ENCODE results near the gene TKT. TPM values are rescaled to one million over a fixed set of nuclear protein-coding genes. Genes with fewer than 3 reads are reported as not detected.

The TKT gene
- total RNA-seq, 2 experiments from 2014 or later = 315 to 323 TPM

DNA sequence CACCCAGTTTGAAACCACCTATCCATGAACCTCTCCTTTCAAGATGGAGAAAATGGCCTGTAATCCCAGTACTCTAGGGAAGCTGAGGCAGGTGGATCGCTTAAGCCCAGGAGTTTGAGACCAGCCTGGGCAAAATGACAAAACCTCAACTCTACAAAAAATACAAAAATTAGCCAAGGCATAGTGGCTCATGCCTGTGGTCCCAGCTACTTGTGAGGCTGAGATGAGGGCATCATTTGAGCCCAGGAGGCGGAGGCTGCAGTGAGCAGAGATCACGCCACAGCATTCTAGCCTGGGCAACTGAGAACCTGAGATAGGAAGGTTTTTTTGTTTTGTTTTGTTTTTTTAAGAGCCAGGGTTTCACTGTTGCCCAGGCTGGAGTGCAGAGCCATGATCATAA is 5.4 kb downstream of the TKT start:
- H3K36me3 Mint-ChIP-seq (ENCODE audit: low read depth) = peaks cover 26% of the 10 kb centered on the region
- no peaks in the 10 kb centered on the region for H3K9me3 Mint-ChIP-seq (ENCODE audit: insufficient read depth)
- DNase-seq = no peak
- H3K27me3 Mint-ChIP-seq (ENCODE audit: low read depth) = no peaks in the 10 kb centered on the region
- ChIA-PET POLR2A (no interaction called here), CTCF (no interaction called here)
- ATAC-seq = no peak
- peaks cover 69% of the 10 kb centered on the region for H3K4me1 Mint-ChIP-seq (ENCODE audit: low read depth)
- H3K27ac Mint-ChIP-seq = peak overlapping the region; percentile 39
- H3K4me3 Mint-ChIP-seq = no peak overlapping the region

DNA sequence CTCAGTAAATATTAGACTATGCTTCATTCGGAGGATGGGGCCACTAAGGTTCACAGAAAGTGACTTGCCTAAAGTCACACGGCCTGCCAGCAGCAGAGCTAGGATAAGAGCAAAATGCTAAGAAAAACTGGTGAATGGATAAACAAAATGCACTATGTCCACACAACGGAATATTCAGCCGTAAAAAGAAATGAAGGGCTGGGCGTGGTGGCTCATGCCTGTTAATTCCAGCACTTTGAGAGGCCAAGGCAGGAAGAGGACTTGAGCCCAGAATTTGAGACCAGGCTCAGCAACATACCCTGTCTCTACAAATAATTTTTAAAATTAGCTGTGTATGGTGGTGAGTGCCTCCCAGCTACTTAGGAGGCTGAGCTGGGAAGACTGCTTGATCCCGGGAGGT is 7.7 kb downstream of the TKT start:
- Mint-ChIP-seq H3K27me3 (ENCODE audit: low read depth) (no peaks in the 10 kb centered on the region), H3K9me3 (ENCODE audit: insufficient read depth) (no peaks in the 10 kb centered on the region), H3K4me3 (no peak overlapping the region), H3K27ac (peak overlapping the region; percentile 37), H3K36me3 (ENCODE audit: low read depth) (peaks cover 20% of the 10 kb centered on the region), H3K4me1 (ENCODE audit: low read depth) (peaks cover 66% of the 10 kb centered on the region)
- DNase-seq (no peak), ATAC-seq (no peak)
- ChIA-PET CTCF (interaction anchor here (1.3 to 1.9 kb wide), 2 partner anchors 13 to 52 kb away, joined by 5 read pairs; no protein-coding TSS in a partner anchor), POLR2A (interaction anchor here (1.2 kb wide), 1 partner anchor 22 kb away, joined by 3 read pairs; no protein-coding TSS in a partner anchor)

DNA sequence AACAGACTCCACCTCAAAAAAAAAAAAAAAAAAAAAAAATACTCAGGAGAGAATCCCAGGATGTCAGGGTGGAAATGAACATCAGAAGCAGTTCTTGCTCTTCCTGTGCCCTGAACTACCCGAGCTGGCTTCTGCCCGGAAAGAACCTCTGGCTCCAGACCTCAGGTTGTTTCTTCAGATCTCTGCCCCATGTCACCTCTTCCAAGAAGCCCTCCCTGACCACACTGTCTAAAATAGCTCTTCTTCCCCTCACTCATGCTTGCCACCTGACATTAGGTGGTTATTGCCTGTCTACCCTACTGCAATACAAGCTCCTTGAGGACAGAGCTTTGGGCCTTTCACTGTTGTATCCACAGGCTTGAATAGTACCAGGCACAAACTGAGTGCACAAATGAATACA is 8.2 kb downstream of the TKT start:
- Mint-ChIP-seq H3K36me3 (ENCODE audit: low read depth) (peaks cover 18% of the 10 kb centered on the region), H3K27me3 (ENCODE audit: low read depth) (no peaks in the 10 kb centered on the region), H3K4me1 (ENCODE audit: low read depth) (peaks cover 61% of the 10 kb centered on the region), H3K27ac (peak overlapping the region; percentile 53), H3K4me3 (no peak overlapping the region), H3K9me3 (ENCODE audit: insufficient read depth) (no peaks in the 10 kb centered on the region)
- ATAC-seq (peak; percentile 32), DNase-seq (no peak)
- POLR2A ChIA-PET = interaction anchor here (1.2 kb wide), 1 partner anchor 21 kb away, joined by 3 read pairs; no protein-coding TSS in a partner anchor
- CTCF ChIA-PET = interaction anchor here (1.3 to 1.9 kb wide), 2 partner anchors 13 to 51 kb away, joined by 5 read pairs; no protein-coding TSS in a partner anchor

DNA sequence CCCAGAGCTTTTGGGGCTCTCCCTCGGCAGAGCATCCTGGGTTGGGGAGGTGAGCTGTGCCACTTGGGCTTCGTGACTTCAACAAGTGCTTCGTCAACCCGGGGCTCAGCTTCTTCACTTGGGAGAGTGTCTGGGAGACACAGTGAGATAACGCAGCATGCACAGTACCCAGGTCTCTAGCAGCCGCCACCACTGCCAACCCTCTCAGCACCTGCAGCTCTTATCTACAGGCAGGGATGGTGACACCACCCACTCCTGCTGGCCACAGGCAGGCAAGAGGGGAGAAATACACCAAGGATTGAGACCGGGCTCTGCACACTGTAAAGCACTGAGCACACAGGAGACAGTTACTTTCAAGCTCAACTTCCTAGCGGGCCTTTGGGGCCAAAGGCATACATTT is 11.6 kb downstream of the TKT start:
- ATAC-seq (no peak), DNase-seq (no peak)
- Mint-ChIP-seq H3K9me3 (ENCODE audit: insufficient read depth) (no peaks in the 10 kb centered on the region), H3K27ac (peak overlapping the region; percentile 49), H3K27me3 (ENCODE audit: low read depth) (no peaks in the 10 kb centered on the region), H3K4me3 (no peak overlapping the region), H3K4me1 (ENCODE audit: low read depth) (peaks cover 29% of the 10 kb centered on the region), H3K36me3 (ENCODE audit: low read depth) (peaks cover 32% of the 10 kb centered on the region)
- POLR2A ChIA-PET = no interaction called here
- CTCF ChIA-PET = interaction anchor here (1.0 to 1.5 kb wide), 2 partner anchors 10 to 23 kb away, joined by 3 to 5 read pairs; no protein-coding TSS in a partner anchor

DNA sequence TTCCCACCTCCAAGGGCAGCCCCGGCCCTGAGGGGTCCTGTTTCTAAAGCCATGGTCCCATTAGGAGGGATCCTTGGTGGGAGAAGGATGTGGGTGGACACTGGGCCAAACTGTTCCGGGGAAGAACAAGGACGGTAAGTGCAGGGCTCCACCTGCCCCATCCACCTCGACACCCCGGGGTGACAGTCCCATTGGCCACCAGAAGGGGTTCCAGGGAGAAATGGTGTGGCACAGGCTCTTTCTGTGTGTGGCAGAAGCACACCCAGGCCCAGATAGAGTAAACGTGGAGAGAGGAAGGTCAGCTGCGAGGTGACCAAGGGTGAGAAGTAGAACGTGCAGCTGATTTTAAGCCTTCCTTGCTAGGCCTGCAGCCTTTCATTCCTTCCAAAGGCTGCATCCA is 12.0 kb downstream of the TKT start:
- CTCF ChIA-PET = interaction anchor here (1.0 kb wide), 1 partner anchor 22 kb away, joined by 3 read pairs; no protein-coding TSS in a partner anchor
- Mint-ChIP-seq H3K4me1 (ENCODE audit: low read depth) (peaks cover 28% of the 10 kb centered on the region), H3K27me3 (ENCODE audit: low read depth) (no peaks in the 10 kb centered on the region), H3K36me3 (ENCODE audit: low read depth) (peaks cover 35% of the 10 kb centered on the region), H3K9me3 (ENCODE audit: insufficient read depth) (no peaks in the 10 kb centered on the region), H3K27ac (no peak overlapping the region), H3K4me3 (no peak overlapping the region)
- POLR2A ChIA-PET = interaction anchor here (0.6 kb wide), 1 partner anchor 104 kb away, joined by 5 read pairs; no protein-coding TSS in a partner anchor
- no peak for DNase-seq
- ATAC-seq = no peak

DNA sequence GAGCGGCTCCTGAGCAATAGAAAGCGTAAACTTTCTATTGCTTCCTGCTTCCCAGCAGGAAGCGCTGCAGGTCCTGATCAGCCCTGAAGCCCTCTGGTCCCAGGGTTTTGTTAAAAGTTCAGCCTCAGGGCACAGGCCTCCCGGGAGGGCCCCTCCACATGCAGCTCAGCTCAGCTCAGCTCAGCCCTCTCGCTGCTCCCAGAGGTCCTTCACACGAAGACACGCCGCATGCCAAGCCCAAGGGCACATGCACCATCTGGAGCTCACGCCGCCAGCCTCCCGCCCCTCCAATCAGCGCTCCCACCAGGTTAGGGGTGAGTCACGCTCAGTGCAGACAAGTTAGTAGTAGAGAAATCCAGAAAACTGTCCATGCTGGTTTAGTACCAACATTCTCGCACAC is 12.7 kb downstream of the TKT start:
- POLR2A ChIA-PET = interaction anchor here (0.6 to 0.7 kb wide), 2 partner anchors 11 to 105 kb away, joined by 3 to 5 read pairs; no protein-coding TSS in a partner anchor
- Mint-ChIP-seq H3K36me3 (ENCODE audit: low read depth) (peaks cover 41% of the 10 kb centered on the region), H3K27me3 (ENCODE audit: low read depth) (no peaks in the 10 kb centered on the region), H3K27ac (peak overlapping the region; percentile 37), H3K9me3 (ENCODE audit: insufficient read depth) (no peaks in the 10 kb centered on the region), H3K4me1 (ENCODE audit: low read depth) (peaks cover 23% of the 10 kb centered on the region), H3K4me3 (no peak overlapping the region)
- DNase-seq = no peak
- CTCF ChIA-PET = no interaction called here
- no peak for ATAC-seq

DNA sequence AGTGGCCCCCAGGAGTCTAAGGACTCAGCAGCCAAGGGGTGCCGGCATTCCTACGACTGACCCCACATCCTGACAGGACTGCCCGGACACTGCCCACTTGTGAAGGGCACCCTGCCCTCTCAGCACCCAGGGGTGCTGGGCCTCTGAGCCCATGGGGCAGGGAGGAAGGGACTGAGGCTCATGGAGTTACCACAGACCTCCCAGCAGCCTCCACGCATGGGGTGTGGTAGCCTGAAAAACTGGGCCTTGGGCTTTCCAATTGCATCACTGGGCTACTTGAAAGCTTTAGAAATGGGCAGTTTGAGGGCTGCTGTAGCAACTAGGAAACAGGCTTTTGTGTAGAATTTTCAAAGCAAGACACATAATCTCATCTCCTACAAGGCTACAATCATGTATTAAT is 13.2 kb downstream of the TKT start:
- Mint-ChIP-seq H3K9me3 (ENCODE audit: insufficient read depth) (no peaks in the 10 kb centered on the region), H3K27ac (no peak overlapping the region), H3K4me1 (ENCODE audit: low read depth) (peaks cover 19% of the 10 kb centered on the region), H3K4me3 (no peak overlapping the region), H3K27me3 (ENCODE audit: low read depth) (no peaks in the 10 kb centered on the region), H3K36me3 (ENCODE audit: low read depth) (peaks cover 42% of the 10 kb centered on the region)
- DNase-seq (no peak), ATAC-seq (no peak)
- POLR2A ChIA-PET = interaction anchor here (0.7 kb wide), 2 partner anchors 12 to 112 kb away, joined by 3 read pairs; no protein-coding TSS in a partner anchor
- CTCF ChIA-PET = no interaction called here

DNA sequence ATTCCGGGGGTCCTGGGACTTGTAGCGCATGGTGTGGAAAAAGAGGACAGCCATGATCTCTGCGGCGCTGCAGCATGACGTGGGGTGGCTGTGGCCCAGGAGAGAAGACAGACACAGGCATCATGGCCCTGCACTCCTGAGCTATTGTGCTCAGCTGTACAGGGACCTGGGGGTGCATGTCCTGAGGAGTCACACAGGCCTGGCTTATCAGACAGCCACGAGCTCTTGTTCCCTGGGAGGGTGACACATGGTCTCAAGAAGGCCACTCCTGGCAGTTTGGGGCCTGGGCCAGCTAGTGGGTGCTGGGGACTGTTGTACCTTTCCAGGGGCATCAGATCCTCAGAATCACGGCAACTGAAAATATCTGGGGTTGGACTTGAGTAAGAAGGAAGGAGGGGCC is 13.7 kb downstream of the TKT start:
- ChIA-PET POLR2A (interaction anchor here (0.7 to 1.0 kb wide), 2 partner anchors 13 to 111 kb away, joined by 3 read pairs; no protein-coding TSS in a partner anchor), CTCF (no interaction called here)
- Mint-ChIP-seq H3K4me1 (ENCODE audit: low read depth) (peaks cover 21% of the 10 kb centered on the region), H3K9me3 (ENCODE audit: insufficient read depth) (no peaks in the 10 kb centered on the region), H3K36me3 (ENCODE audit: low read depth) (peaks cover 42% of the 10 kb centered on the region), H3K4me3 (no peak overlapping the region), H3K27me3 (ENCODE audit: low read depth) (no peaks in the 10 kb centered on the region), H3K27ac (peak overlapping the region; percentile 5)
- no peak for ATAC-seq
- DNase-seq = no peak

DNA sequence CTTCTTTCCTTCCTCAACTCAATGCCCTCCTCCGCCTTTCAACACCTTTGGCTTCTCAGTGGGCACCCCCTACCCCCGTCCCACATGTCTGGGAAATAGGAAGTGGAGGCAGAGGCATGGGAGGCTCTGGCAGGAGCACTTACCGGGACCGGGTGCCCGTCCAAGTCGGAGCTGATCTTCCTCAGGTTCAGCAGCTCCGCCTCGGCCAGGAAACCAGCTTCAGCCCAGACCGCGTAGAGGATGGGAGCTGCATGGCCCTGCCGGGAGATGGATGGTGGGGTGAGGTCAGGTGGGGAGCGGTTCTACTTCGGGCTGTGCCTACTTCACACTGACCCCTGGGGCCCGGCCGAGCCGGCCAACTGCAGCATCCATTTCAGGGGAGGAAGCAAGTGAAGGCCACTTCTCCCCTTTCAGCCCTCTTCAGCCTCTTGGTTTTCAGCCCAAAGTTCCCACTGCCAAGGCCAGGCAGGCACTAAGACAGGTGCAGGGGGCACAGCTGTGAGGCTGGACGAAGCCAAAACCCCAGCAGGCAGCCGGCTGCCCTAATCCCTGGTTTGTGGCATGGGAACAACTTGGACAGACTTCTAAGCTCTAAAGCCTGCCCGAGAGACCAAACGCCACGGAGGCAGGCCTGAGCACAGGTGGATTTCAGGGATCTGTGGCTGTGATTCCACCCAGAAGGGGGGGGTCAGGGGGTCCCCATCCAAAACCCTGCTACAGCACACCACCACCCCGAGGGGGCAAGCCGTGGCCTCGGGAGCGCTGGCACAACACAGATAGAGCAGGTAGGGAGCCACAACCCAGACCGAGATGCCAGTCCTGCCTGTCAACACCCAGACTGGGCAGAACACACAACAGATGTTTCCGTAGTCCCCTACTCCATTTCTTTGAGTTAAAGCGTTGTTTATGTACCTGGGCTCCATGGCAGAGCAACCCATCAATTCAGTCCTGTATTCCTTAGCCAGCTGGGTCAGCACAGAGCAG is 14.5 kb downstream of the TKT start:
- H3K4me1 Mint-ChIP-seq (ENCODE audit: low read depth) = peaks cover 25% of the 10 kb centered on the region
- POLR2A ChIA-PET = interaction anchor here (0.6 to 1.0 kb wide), 2 partner anchors 14 to 23 kb away, joined by 3 read pairs; no protein-coding TSS in a partner anchor

DNA sequence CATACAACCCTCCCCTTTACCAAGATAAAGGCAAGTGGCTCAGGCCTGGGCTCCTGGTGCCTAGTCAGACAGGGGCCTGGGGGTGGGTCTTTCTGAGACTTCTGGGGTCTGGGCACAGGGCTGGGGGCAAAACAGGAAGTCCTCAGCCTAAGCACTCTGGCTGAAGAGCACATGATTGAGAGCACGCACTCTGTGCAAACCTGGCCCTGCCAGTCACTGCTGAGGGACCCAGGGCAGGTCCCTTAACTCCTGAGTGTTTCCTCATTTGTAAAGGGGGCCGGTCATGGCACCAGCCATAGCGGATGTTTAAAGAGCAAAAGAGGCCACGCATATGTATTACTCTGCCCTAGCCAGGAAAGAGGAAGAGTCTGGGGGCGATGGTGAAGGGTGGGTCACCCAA is 16.0 kb downstream of the TKT start:
- Mint-ChIP-seq H3K36me3 (ENCODE audit: low read depth) (peaks cover 46% of the 10 kb centered on the region), H3K4me1 (ENCODE audit: low read depth) (peaks cover 37% of the 10 kb centered on the region), H3K27ac (peak overlapping the region; percentile 5), H3K9me3 (ENCODE audit: insufficient read depth) (no peaks in the 10 kb centered on the region), H3K4me3 (no peak overlapping the region), H3K27me3 (ENCODE audit: low read depth) (no peaks in the 10 kb centered on the region)
- no peak for DNase-seq
- no peak for ATAC-seq
- ChIA-PET CTCF (no interaction called here), POLR2A (no interaction called here)

More for the DNA sequence above, 14.5 kb downstream of the TKT start:
- DNase-seq = no peak
- CTCF ChIA-PET = no interaction called here
- H3K27me3 Mint-ChIP-seq (ENCODE audit: low read depth) = no peaks in the 10 kb centered on the region
- peak overlapping the region; percentile 46 for H3K27ac Mint-ChIP-seq
- H3K36me3 Mint-ChIP-seq (ENCODE audit: low read depth) = peaks cover 43% of the 10 kb centered on the region
- H3K4me3 Mint-ChIP-seq = no peak overlapping the region
- ATAC-seq = no peak
- no peaks in the 10 kb centered on the region for H3K9me3 Mint-ChIP-seq (ENCODE audit: insufficient read depth)

DNA sequence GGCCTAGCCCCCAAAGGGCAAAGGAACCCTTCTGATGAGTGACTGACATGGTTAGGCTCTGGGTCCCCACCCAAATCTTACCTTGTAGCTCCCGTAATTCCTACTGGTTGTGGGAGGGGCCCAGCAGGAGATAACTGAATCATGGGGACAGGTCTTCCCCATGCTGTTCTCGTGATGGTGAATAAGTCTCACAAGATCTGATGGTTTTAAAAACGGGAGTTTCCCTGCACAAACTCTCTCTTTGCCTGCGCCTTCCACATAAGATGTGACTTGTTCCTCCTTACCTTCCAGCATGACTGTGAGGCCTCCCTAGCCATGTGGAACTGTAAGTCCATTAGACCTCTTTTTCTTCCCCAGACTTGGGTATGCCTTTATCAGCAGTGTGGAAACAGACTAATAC is 16.9 kb downstream of the TKT start:
- Mint-ChIP-seq H3K27me3 (ENCODE audit: low read depth) (no peaks in the 10 kb centered on the region), H3K4me3 (no peak overlapping the region), H3K27ac (peak overlapping the region; percentile 75), H3K9me3 (ENCODE audit: insufficient read depth) (no peaks in the 10 kb centered on the region), H3K36me3 (ENCODE audit: low read depth) (peaks cover 55% of the 10 kb centered on the region), H3K4me1 (ENCODE audit: low read depth) (peaks cover 46% of the 10 kb centered on the region)
- POLR2A ChIA-PET = no interaction called here
- no peak for DNase-seq
- ATAC-seq = no peak
- CTCF ChIA-PET = no interaction called here
